ENCODE results near the gene VN1R5. TPM values are rescaled to one million over a fixed set of nuclear protein-coding genes. Genes with fewer than 3 reads are reported as not detected.

VN1R5 gene
- total and polyA plus RNA-seq, 2 of the 13 experiments (the other 11 are each of a cell fraction or from before 2014, with no cell fraction given) = not detected

- TF ChIP-seq MIER3 (CRISPR knock-in tag; IDR thresholded peaks at IDR 0.05; ENCODE audit: borderline replicate concordance) (no peak), ZNF687 (CRISPR knock-in tag; IDR thresholded peaks at IDR 0.05) (no peak)
These were observed 39.6 kb upstream of the VN1R5 start (continued) for GRCh38 chr1:247216261-247216660.

GRCh38 chr1:247218121-247218651, 37.7 kb upstream of the VN1R5 start:
- Histone ChIP-seq H3K4me3 (replicated peaks in 1 of 3; ENCODE audit: insufficient read depth in 1 of 3, low read depth in 2 of 3, low read length in 3 of 3) (no peak overlapping the region), H3K9me3 (ENCODE audit: low read length) (no peaks in the 10 kb centered on the region), H3K36me3 (replicated peaks in 1 of 2; ENCODE audit: control insufficient read depth in 1 of 2, insufficient read depth in 2 of 2, low read length in 2 of 2) (no peaks in the 10 kb centered on the region), H3K27ac (ENCODE audit: extremely low read length, insufficient read depth, low read length) (no peak overlapping the region), H3K9ac (ENCODE audit: insufficient read depth, low read depth, low read length) (no peak overlapping the region), H2AFZ (ENCODE audit: low read length) (no peak overlapping the region), H3K4me2 (ENCODE audit: low read depth, low read length) (no peak overlapping the region), H3K4me1 (ENCODE audit: insufficient read depth, low read length) (no peaks in the 10 kb centered on the region), H3K79me2 (ENCODE audit: insufficient read depth, low read length) (no peaks in the 10 kb centered on the region), H3K27me3 (ENCODE audit: control insufficient read depth in 1 of 2, insufficient read depth in 2 of 2, low read length in 2 of 2) (peaks cover 0 to 19% of the 10 kb centered on the region in 2 experiments; a peak in 1 of 5 replicates), H4K20me1 (ENCODE audit: insufficient read depth, low read length) (no peaks in the 10 kb centered on the region)
- in situ Hi-C loops (cut with HindIII; ENCODE audit: extremely low pct_ligation_motif_present, low pct_unique_long_range_greater_than_20kb) = no loop called here
- ChIA-PET CTCF (ENCODE audit: low intra/inter-chr PET ratio, low total read pairs) (no interaction called here), POLR2A (no interaction called here)
- DNase-seq (ENCODE audit: low spot score) = no peak
- WGBS (ENCODE audit: low lambda C conversion rate) = 34% methylated on average over 5 of the region's 6 CpGs
- intact Hi-C loops (cut with micrococcal nuclease; ENCODE audit: unreplicated experiment) = no loop called here
- TF ChIP-seq IRF1 (CRISPR knock-in tag; IDR thresholded peaks at IDR 0.05; ENCODE audit: low read depth) (no peak), MEIS1 (CRISPR knock-in tag; IDR thresholded peaks at IDR 0.05; ENCODE audit: borderline replicate concordance) (no peak), MAFF (IDR thresholded peaks at IDR 0.05; ENCODE audit: low read depth, low read length) (no peak), NFE2 (CRISPR knock-in tag; IDR thresholded peaks at IDR 0.05) (no peak), ZNF557 (CRISPR knock-in tag; IDR thresholded peaks at IDR 0.05) (no peak), CHD2 (IDR thresholded peaks at IDR 0.05; ENCODE audit: low read depth, low read length) (no peak), TOE1 (CRISPR knock-in tag; IDR thresholded peaks at IDR 0.05) (no peak), SNRNP70 (IDR thresholded peaks at IDR 0.05; ENCODE audit: low read depth, low read length) (no peak), ZNF629 (CRISPR knock-in tag; conservative IDR thresholded peaks at IDR 0.05) (no peak), ZNF605 (CRISPR knock-in tag; IDR thresholded peaks at IDR 0.05) (no peak), ZBTB14 (CRISPR knock-in tag; IDR thresholded peaks at IDR 0.05) (no peak), CREB1 (IDR thresholded peaks at IDR 0.05) (no peak), CREB1 (CRISPR knock-in tag; IDR thresholded peaks at IDR 0.05) (no peak), GRHL1 (CRISPR knock-in tag; conservative IDR thresholded peaks at IDR 0.05) (no peak), POLR2A (IDR thresholded peaks at IDR 0.05; ENCODE audit: insufficient read depth in 1 of 2, low read depth in 2 of 2, low read length in 2 of 2) (no peak)
- no TSS peak for BruUV-seq (replicated peaks)
- FAIRE-seq = no peak
- no peak for ATAC-seq
